ENCODE measurements around the gene PACSIN2. TPM values are rescaled to one million over a fixed set of nuclear protein-coding genes. Genes with fewer than 3 reads are reported as not detected.
A peak's percentile ranks its signal among the peaks of the same experiment; 100 is the strongest.
"Not testable (repeated sequence)": the region's sequence is repeated elsewhere in the genome, so short reads cannot be mapped to it uniquely, and the experiment has no call there.

PACSIN2 gene
- total and polyA plus RNA-seq, 7 experiments from 2014 or later = 26.6 to 62.5 (median 36.3) TPM

- Mint-ChIP-seq H3K9me3 (no peaks in the 10 kb centered on the region), H3K4me1 (peaks cover 56 to 93% (median 86%) of the 10 kb centered on the region in 7 donors), H3K27ac (peak overlapping the region in 8 of 9 donors; percentile 6 to 85 (median 77)), H3K4me3 (peak overlapping the region in 7 of 10 donors; percentile 40 to 70 (median 52)), H3K27me3 (no peaks in the 10 kb centered on the region), H3K36me3 (peaks cover 0 to 5% (median 3%) of the 10 kb centered on the region in 5 donors)
- H3K9me3 ChIP-seq (ENCODE audit: control insufficient read depth in 2 of 3, low read length in 3 of 3) = no peaks in the 10 kb centered on the region
- H3K27me3 ChIP-seq (ENCODE audit: control insufficient read depth in 2 of 2, insufficient read depth in 2 of 2, low read length in 2 of 2) = no peaks in the 10 kb centered on the region
- ATAC-seq (peak; percentile 52), DNase-seq (peak in 2 of 9 donors; percentile 15 to 18)
- ChIA-PET POLR2A (interaction anchor here (0.6 to 3.5 kb wide), 3 partner anchors 8 to 13 kb away, joined by 4 to 17 read pairs (median 9); partner anchors contain the start of gene PACSIN2), CTCF (interaction anchor here (0.7 kb wide), 2 partner anchors 11 to 46 kb away, joined by 3 read pairs; no protein-coding TSS in a partner anchor)
- H3K4me3 ChIP-seq (ENCODE audit: low read length) = no peak overlapping the region
- no peaks in the 10 kb centered on the region for H3K36me3 ChIP-seq (ENCODE audit: control insufficient read depth in 2 of 3, insufficient read depth in 3 of 3, low read length in 3 of 3)
- intact Hi-C loops (cut with micrococcal nuclease) = loop anchor here in 1 of 2 donors (2.0 kb wide), 1 partner anchor 13 kb away; the partner anchor contains the start of gene PACSIN2
- peak overlapping the region; percentile 25 for H3K27ac ChIP-seq (ENCODE audit: low read depth, low read length)
- H3K4me1 ChIP-seq (ENCODE audit: control insufficient read depth in 2 of 2, insufficient read depth in 2 of 2, low read length in 2 of 2) = peaks cover 5 to 17% of the 10 kb centered on the region in 2 donors
Measured at GRCh38 chr22:43001271-43002201, 13.4 kb downstream of the PACSIN2 start.

GRCh38 chr22:43000441-43001175 is 14.3 kb downstream of the PACSIN2 start:
- POLR2A ChIA-PET = interaction anchor here (0.6 to 1.8 kb wide), 2 partner anchors 9 to 14 kb away, joined by 4 to 9 read pairs; partner anchors contain the start of gene PACSIN2
- Histone ChIP-seq H3K27ac (ENCODE audit: low read depth, low read length) (no peak overlapping the region), H3K4me1 (ENCODE audit: control insufficient read depth in 2 of 2, insufficient read depth in 2 of 2, low read length in 2 of 2) (peaks cover 5 to 17% of the 10 kb centered on the region in 2 donors), H3K4me3 (ENCODE audit: low read length) (no peak overlapping the region), H3K27me3 (ENCODE audit: control insufficient read depth in 2 of 2, insufficient read depth in 2 of 2, low read length in 2 of 2) (no peaks in the 10 kb centered on the region), H3K9me3 (ENCODE audit: control insufficient read depth in 2 of 3, low read length in 3 of 3) (no peaks in the 10 kb centered on the region), H3K36me3 (ENCODE audit: control insufficient read depth in 2 of 3, insufficient read depth in 3 of 3, low read length in 3 of 3) (no peaks in the 10 kb centered on the region)
- Mint-ChIP-seq H3K27ac (peak overlapping the region; percentile 25 to 86 (median 75)), H3K36me3 (peaks cover 0 to 5% (median 3%) of the 10 kb centered on the region in 5 donors), H3K27me3 (no peaks in the 10 kb centered on the region), H3K9me3 (no peaks in the 10 kb centered on the region), H3K4me1 (peaks cover 54 to 87% (median 78%) of the 10 kb centered on the region in 7 donors), H3K4me3 (peak overlapping the region in 7 of 10 donors; percentile 29 to 68 (median 49))
- CTCF ChIA-PET = no interaction called here
- intact Hi-C loops (cut with micrococcal nuclease) = loop anchor here in 1 of 2 donors (2.0 kb wide), 1 partner anchor 14 kb away; the partner anchor contains the start of gene PACSIN2
- ATAC-seq (no peak), DNase-seq (no peak)

GRCh38 chr22:42997582-42998090 is 17.3 kb downstream of the PACSIN2 start:
- CTCF ChIA-PET = no interaction called here
- peaks cover 1 to 18% (median 9%) of the 10 kb centered on the region in 5 donors for H3K36me3 Mint-ChIP-seq
- H3K4me1 Mint-ChIP-seq = peaks cover 47 to 77% (median 63%) of the 10 kb centered on the region in 7 donors
- peak overlapping the region in 2 of 10 donors; percentile 27 to 36 for H3K4me3 Mint-ChIP-seq
- no peaks in the 10 kb centered on the region for H3K9me3 Mint-ChIP-seq
- H3K4me3 ChIP-seq (ENCODE audit: low read length) = no peak overlapping the region
- peak overlapping the region in 7 of 9 donors; percentile 14 to 67 (median 26) for H3K27ac Mint-ChIP-seq
- H3K27me3 Mint-ChIP-seq = no peaks in the 10 kb centered on the region
- H3K27ac ChIP-seq (ENCODE audit: low read depth, low read length) = no peak overlapping the region
- ATAC-seq (no peak), DNase-seq (no peak)
- H3K36me3 ChIP-seq (ENCODE audit: control insufficient read depth in 2 of 3, insufficient read depth in 3 of 3, low read length in 3 of 3) = peaks cover 0 to 3% (median 0%) of the 10 kb centered on the region in 3 experiments
- H3K27me3 ChIP-seq (ENCODE audit: control insufficient read depth in 2 of 2, insufficient read depth in 2 of 2, low read length in 2 of 2) = no peaks in the 10 kb centered on the region
- no peaks in the 10 kb centered on the region for H3K9me3 ChIP-seq (ENCODE audit: control insufficient read depth in 2 of 3, low read length in 3 of 3)
- POLR2A ChIA-PET = no interaction called here
- H3K4me1 ChIP-seq (ENCODE audit: control insufficient read depth in 2 of 2, insufficient read depth in 2 of 2, low read length in 2 of 2) = peaks cover 5 to 17% of the 10 kb centered on the region in 2 donors
- intact Hi-C loops (cut with micrococcal nuclease) = no loop called here

- H3K27me3 Mint-ChIP-seq = no peaks in the 10 kb centered on the region
- H3K4me1 ChIP-seq (ENCODE audit: control insufficient read depth in 2 of 2, insufficient read depth in 2 of 2, low read length in 2 of 2) = peaks cover 5 to 9% of the 10 kb centered on the region in 2 donors
- intact Hi-C loops (cut with micrococcal nuclease) = no loop called here
- no peaks in the 10 kb centered on the region for H3K9me3 ChIP-seq (ENCODE audit: control insufficient read depth in 2 of 3, low read length in 3 of 3)
- H3K27me3 ChIP-seq (ENCODE audit: control insufficient read depth in 2 of 2, insufficient read depth in 2 of 2, low read length in 2 of 2) = no peaks in the 10 kb centered on the region
- H3K9me3 Mint-ChIP-seq = peaks cover 0 to 2% (median 0%) of the 10 kb centered on the region in 11 donors
- POLR2A ChIA-PET = no interaction called here
- no peak overlapping the region for H3K4me3 ChIP-seq (ENCODE audit: low read length)
- peak overlapping the region in 1 of 9 donors; percentile 18 for H3K27ac Mint-ChIP-seq
- ATAC-seq (no peak), DNase-seq (no peak)
- peaks cover 0 to 3% (median 0%) of the 10 kb centered on the region in 3 experiments for H3K36me3 ChIP-seq (ENCODE audit: control insufficient read depth in 2 of 3, insufficient read depth in 3 of 3, low read length in 3 of 3)
- H3K4me3 Mint-ChIP-seq = no peak overlapping the region
- peaks cover 1 to 24% (median 9%) of the 10 kb centered on the region in 5 donors for H3K36me3 Mint-ChIP-seq
- CTCF ChIA-PET = no interaction called here
- H3K4me1 Mint-ChIP-seq = peaks cover 42 to 70% (median 56%) of the 10 kb centered on the region in 7 donors
- H3K27ac ChIP-seq (ENCODE audit: low read depth, low read length) = no peak overlapping the region
Measured at GRCh38 chr22:42996646-42997365, 18.1 kb downstream of the PACSIN2 start.

- H3K27me3 ChIP-seq (ENCODE audit: control insufficient read depth in 2 of 2, insufficient read depth in 2 of 2, low read length in 2 of 2); H3K4me3 Mint-ChIP-seq; H3K4me3 ChIP-seq (ENCODE audit: low read length); H3K27ac ChIP-seq (ENCODE audit: low read depth, low read length); H3K4me1 ChIP-seq (ENCODE audit: control insufficient read depth in 2 of 2, insufficient read depth in 2 of 2, low read length in 2 of 2); H3K9me3 Mint-ChIP-seq; H3K9me3 ChIP-seq (ENCODE audit: control insufficient read depth in 2 of 3, low read length in 3 of 3); ATAC-seq; DNase-seq; CTCF ChIA-PET; POLR2A ChIA-PET; H3K27me3 Mint-ChIP-seq; H3K27ac Mint-ChIP-seq; H3K36me3 ChIP-seq (ENCODE audit: control insufficient read depth in 2 of 3, insufficient read depth in 3 of 3, low read length in 3 of 3); intact Hi-C loops (cut with micrococcal nuclease): not testable (repeated sequence)
- peaks cover 30 to 67% (median 53%) of the 10 kb centered on the region in 7 donors for H3K4me1 Mint-ChIP-seq
- H3K36me3 Mint-ChIP-seq = peaks cover 1 to 24% (median 9%) of the 10 kb centered on the region in 5 donors
Measured at GRCh38 chr22:42995654-42996053, 19.3 kb downstream of the PACSIN2 start.

All from naive thymus-derived CD4-positive, alpha-beta T cell (primary cell).